ENCODE results near the gene TMEM203.

Gene TMEM203

DNA sequence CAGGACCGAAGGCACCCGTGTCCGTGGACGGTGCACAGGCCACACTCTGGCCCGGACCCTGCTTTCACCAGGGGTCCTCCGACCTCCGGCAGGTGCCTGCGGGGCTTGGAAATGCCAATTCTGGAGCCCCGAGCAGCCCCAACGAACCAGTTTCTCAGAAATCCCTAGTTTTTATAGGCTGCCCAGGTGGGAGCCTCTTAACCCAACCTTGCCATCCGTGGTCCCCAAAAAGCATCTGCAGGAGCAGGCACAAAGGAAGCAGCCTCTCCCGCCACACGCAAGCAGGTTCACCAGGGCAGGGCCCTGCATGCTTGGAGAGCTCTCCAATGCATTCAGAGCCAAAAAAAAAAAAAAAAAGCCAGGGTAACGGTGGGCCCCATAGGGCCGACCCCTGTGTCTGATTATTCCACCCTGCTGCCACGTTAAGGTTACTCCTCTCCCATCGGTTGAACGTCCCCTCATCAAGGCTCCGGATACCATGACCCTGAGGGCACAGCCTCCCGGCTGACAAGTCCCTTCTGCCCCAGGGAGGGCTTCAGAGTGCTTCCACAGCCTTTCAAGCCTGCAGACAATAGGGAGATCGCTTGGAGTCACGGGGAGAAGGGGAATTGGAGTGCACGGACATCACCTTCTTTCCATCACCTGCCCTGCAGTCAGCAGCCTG lies 4.1 kb downstream of the TMEM203 start:
- H3K4me3 ChIP-seq (replicated peaks in 1 of 2; ENCODE audit: low read depth in 2 of 2, low read length in 2 of 2), result peak overlapping the region; percentile 53 to 76
- TF ChIP-seq CTCF (IDR thresholded peaks at IDR 0.05; ENCODE audit: low read depth, low read length), result no peak

DNA sequence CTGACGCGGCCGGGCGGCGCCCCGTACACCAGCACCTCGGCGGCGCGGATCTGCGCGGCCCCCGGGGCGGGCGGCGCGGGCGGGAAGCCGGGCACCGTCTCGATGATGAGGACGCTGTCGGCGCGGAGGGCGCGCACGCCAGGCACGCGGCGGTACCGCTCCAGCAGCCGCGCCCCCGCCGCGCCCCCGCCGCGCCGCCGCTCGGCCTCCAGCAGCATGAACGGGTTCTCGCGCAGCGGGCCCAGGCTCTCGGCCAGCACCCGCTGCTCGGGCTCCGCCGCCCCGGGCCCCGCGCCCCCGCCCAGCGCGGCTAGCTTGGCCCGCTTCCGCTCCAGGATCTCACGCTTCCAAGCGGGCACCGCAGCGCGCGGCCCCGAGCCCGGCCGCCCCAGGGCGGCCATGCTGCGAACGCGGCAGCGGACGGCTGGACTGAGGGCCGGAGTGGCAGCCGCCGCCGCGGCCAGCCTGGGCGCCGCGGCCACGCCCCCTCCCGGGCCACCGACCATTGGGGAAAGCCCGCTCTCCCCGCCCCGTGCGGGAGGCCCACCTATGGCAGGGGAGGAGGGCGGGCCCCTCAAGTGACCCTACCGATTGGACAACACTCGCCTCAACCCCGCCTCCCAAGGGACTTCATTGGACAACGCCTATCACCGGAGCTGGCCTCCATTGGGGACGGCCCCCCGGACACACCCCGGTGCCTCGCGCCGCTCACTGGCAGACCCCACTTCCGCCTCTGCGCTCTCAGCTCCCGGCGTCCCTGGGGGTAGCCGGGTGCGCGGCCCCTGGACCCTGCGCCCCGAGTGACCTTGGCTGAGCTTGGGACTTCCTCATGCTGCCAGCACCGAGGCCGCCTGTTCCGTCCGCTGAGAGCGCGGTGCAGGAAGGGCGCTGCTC lies 4.9 kb downstream of the TMEM203 start, which contains the start of gene TPRN:
Gene TPRN, minus strand, starts transcription at position 431 of the 894 bp plus-strand sequence. Its CDS starts 30 bp downstream, at position 401.
- DNase-seq (ENCODE audit: low read depth in 2 of 2), result peak; percentile 99
- no peak for TF ChIP-seq CTCF (IDR thresholded peaks at IDR 0.05; ENCODE audit: low read depth, low read length)
- peak within 1 kb of the TSS; percentile 53 to 76 for H3K4me3 ChIP-seq (replicated peaks in 1 of 2; ENCODE audit: low read depth in 2 of 2, low read length in 2 of 2)

More for the DNA sequence above, 4.1 kb downstream of the TMEM203 start:
- no peak for DNase-seq (ENCODE audit: low read depth in 2 of 2)

GRCh38 chr9:137199411-137200121 lies 5.9 kb downstream of the TMEM203 start:
- DNase-seq (ENCODE audit: low read depth in 2 of 2), result peak in 1 of 2 donors; percentile 48
- peak overlapping the region; percentile 44 to 49 for H3K4me3 ChIP-seq (replicated peaks in 1 of 2; ENCODE audit: low read depth in 2 of 2, low read length in 2 of 2)
- peak; percentile 9 for TF ChIP-seq CTCF (IDR thresholded peaks at IDR 0.05; ENCODE audit: low read depth, low read length)

GRCh38 chr9:137198902-137199283 lies 6.6 kb downstream of the TMEM203 start:
- H3K4me3 ChIP-seq (replicated peaks in 1 of 2; ENCODE audit: low read depth in 2 of 2, low read length in 2 of 2), result peak overlapping the region; percentile 44 to 49
- TF ChIP-seq CTCF (IDR thresholded peaks at IDR 0.05; ENCODE audit: low read depth, low read length), result no peak
- no peak for DNase-seq (ENCODE audit: low read depth in 2 of 2)

DNA sequence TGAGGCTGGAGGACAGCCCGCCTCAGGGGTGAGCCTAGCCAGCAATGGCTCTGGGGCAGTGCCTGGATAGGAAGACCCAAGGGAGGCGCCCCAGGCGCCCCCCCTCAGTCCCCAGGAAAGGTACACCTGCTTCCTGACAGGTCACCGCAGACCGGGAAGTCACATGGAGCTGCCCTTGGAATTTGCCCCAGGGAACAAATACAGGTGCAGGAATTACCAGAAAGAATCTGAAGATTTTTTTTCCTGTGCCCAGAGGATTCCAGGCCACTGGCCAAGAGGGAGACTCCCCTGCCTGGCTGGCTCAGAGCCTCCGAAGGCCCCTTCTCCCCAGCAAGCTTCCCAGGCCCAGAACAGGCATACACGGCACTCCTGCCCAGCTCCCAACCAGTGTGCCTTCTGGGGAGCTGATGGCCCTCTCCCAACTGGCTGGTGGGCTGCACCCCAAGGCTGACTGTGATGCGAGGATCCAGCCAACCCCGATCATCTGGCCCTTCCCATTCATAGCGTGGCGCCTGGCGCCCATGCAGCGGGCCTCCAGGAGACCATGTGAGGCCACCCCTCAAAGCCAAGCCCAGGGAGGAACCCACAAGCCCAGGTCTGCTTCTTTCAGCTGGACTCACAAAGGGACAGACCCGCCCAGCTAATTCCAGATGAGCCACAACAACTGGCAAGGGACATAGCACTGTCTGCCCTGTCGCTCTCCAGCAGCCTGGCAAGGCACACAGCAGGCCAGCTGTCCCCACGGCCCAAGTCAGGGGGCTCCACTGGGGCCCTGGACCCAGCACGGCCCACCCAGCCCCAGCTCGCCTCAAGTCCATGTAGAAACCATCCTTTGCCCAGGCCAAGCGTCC lies 7.2 kb downstream of the TMEM203 start:
- no peak for TF ChIP-seq CTCF (IDR thresholded peaks at IDR 0.05; ENCODE audit: low read depth, low read length)
- H3K4me3 ChIP-seq (replicated peaks in 1 of 2; ENCODE audit: low read depth in 2 of 2, low read length in 2 of 2), result no peak overlapping the region
- no peak for DNase-seq (ENCODE audit: low read depth in 2 of 2)
